Heart right ventricle (tissue), 16 donors: Measurements from ENCODE around the gene FASN. TPM values are rescaled to one million over a fixed set of nuclear protein-coding genes. Genes with fewer than 3 reads are reported as not detected.

Source experiments
- ATAC-seq, 8 donors: fragments of 200-7000 bp; cut with Tn5 transposase; one replicate each; pipeline ENCODE4 v1.9.1; 2020; ENCODE audit warnings: mild to moderate bottlenecking in 8 of 8, moderate library complexity in 8 of 8, moderate number of reproducible peaks in 1 of 8
- DNase-seq, 2 donors: peaks; one replicate each; pipeline ENCODE4 v3.0.0-alpha.2; 2020
- H3K27ac ChIP-seq, 10 donors: fragments of 200-600 bp; sonication (generic) in 2 of 10; one replicate each; pipeline versions ENCODE4 v1.5.0 to v1.8.0; 2020 to 2022; ENCODE audit warnings: mild to moderate bottlenecking in 3 of 10
- H3K27me3 ChIP-seq, 7 donors: fragments of 200-600 bp; one replicate each; pipeline ENCODE4 v1.8.0; 2021 to 2022; ENCODE audit warnings: mild to moderate bottlenecking in 2 of 7
- H3K36me3 ChIP-seq, 9 donors: fragments of 200-600 bp; sonication (generic) in 1 of 9; one replicate each; pipeline versions ENCODE4 v1.5.0 to v1.8.0; 2020 to 2022; ENCODE audit warnings: mild to moderate bottlenecking in 2 of 9
- H3K4me1 ChIP-seq, 9 donors: fragments of 200-600 bp; sonication (generic) in 1 of 9; one replicate each; pipeline versions ENCODE4 v1.5.0 to v1.8.0; 2020 to 2022; ENCODE audit warnings: mild to moderate bottlenecking in 4 of 9
- H3K4me3 ChIP-seq, 10 donors: fragments of 200-600 bp; sonication (generic) in 2 of 10; one replicate each; pipeline versions ENCODE4 v1.5.0 to v1.8.0; 2020 to 2022; ENCODE audit warnings: mild to moderate bottlenecking in 7 of 10, moderate library complexity in 2 of 10
- H3K9me3 ChIP-seq, 11 donors: fragments of 200-600 bp in 10 of 11; sonication (generic) in 2 of 11; one replicate each; pipeline versions ENCODE4 v1.5.0 to v1.8.0; 2013 to 2022; ENCODE audit warnings: mild to moderate bottlenecking in 2 of 11, control low read depth in 1 of 11, moderate library complexity in 1 of 11
- WGBS, 2 donors: extraction: QIAGEN DNeasy Blood & Tissue Kit; methylation state at CpG; one replicate each; pipeline ENCODE4 v1.1.7; 2013; ENCODE audit warnings: inconsistent platforms in 1 of 2; 5-methylcytosine and 5-hydroxymethylcytosine counted together
- intact Hi-C, 10 donors: fragments of 100-400 bp; cut with DNase I; formaldehyde crosslinking; loops; one replicate each; pipeline versions ENCODE4 v1.11.1 to v1.14.2; 2022
- polyA plus RNA-seq, 2 donors: library from polyadenylated mRNA; stranded (reverse); fragments of 200-250 nt; gene quantifications; one replicate each; pipeline ENCODE4 v1.2.3, GENCODE V29; 2013
- total RNA-seq, 10 donors: library from RNA; stranded (reverse); fragmentation: NEBNext Ultra II Directional in 3 of 10; extraction: Animal tissue kit (Norgen Biotek cat#: 25700) in 3 of 10; gene quantifications; one replicate each; pipeline versions ENCODE4 v1.2.1 to v1.2.4, GENCODE V29; 2021 to 2023
- TF ChIP-seq, protein P1 (sequence below), 9 donors: fragments of 200-600 bp; sonication (generic) in 2 of 9; IDR thresholded peaks; one replicate each; pipeline versions ENCODE4 v1.5.0 to v1.8.0; 2021 to 2022; ENCODE audit warnings: antibody characterized with exemption in 9 of 9, mild to moderate bottlenecking in 5 of 9, moderate library complexity in 1 of 9
- donor health status: Arrhythmogenic right ventricular cardiomyopathy.
- donor health status: ischemic (EF 13 %, LVEDD 7.1; RV severe dilation, severe dysfunction).
- donor health status: healthy with polysubstance abuse.
- donor health status: DM: no; HTN: yes; CAD: no.
- donor health status: DM: no; HTN: no; CAD: no.
- donor health status: ischemic (EF 25% LVEDD 6.9; RV normal size, moderate dysfunction).
- donor health status: ischemic (EF 25% LVEDD 5.7; RV mildly dilated, moderate dysfunction).
- donor health status: healthy.
- donor health status: DM: yes; HTN: yes; CAD: no.
- donor health status: Ischemic cardiomyopathy.
- donor health status: ischemic (EF 35%, LVEDD 5.7; RV mildly dilated, moderate dysfunction).
- donor health status: nonischemic (EF 11% LVEDD 7.7; RV severe dilation, severe dysfunction).
- donor health status: DM: yes; HTN: yes; CAD: no.
- donor health status: PGD.
- donor health status: ischemic (EF 29% LVEDD 5.4; RV normal size, mild dysfunction).
- donor health status: nonischemic (EF 23%, LVEDD 6.1; RV moderate dilation, normal function).

FASN gene
- total and polyA plus RNA-seq, 12 donors = 9.0 to 62.4 (median 20.4) TPM

DNA sequence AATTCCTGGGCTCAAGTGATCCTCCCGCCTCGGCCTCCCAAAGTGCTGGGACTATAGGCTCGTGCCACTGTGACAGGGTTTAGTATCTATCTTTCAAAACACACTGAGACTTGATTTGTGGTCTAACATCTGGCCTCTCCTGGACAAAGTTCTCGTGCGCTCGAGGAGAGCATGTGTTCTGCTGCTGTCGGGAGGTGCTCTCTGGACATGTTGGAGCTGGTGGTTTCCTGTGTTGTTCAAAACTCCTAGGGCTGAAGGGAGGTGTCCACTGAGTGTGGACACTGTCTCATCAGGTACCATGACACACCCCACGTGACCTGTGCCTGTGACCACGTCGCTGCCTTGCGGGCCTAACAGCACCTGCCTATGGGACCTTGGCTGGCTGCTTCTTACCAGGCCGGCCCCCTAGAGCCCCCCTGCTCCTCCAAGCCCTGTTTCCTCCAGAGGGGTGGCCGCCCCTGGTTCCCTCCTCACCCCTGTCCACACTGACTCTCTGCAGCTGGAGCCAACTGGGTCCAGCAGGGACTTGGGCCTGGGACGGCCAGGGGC lies 52.0 kb downstream of the FASN start:
- Histone ChIP-seq H3K4me1 (peaks cover 4 to 18% (median 12%) of the 10 kb centered on the region in 9 donors), H3K4me3 (no peak overlapping the region), H3K36me3 (peaks cover 0 to 36% (median 13%) of the 10 kb centered on the region in 9 donors), H3K27me3 (no peaks in the 10 kb centered on the region), H3K27ac (no peak overlapping the region), H3K9me3 (no peaks in the 10 kb centered on the region)
- TF ChIP-seq, protein P1, sequence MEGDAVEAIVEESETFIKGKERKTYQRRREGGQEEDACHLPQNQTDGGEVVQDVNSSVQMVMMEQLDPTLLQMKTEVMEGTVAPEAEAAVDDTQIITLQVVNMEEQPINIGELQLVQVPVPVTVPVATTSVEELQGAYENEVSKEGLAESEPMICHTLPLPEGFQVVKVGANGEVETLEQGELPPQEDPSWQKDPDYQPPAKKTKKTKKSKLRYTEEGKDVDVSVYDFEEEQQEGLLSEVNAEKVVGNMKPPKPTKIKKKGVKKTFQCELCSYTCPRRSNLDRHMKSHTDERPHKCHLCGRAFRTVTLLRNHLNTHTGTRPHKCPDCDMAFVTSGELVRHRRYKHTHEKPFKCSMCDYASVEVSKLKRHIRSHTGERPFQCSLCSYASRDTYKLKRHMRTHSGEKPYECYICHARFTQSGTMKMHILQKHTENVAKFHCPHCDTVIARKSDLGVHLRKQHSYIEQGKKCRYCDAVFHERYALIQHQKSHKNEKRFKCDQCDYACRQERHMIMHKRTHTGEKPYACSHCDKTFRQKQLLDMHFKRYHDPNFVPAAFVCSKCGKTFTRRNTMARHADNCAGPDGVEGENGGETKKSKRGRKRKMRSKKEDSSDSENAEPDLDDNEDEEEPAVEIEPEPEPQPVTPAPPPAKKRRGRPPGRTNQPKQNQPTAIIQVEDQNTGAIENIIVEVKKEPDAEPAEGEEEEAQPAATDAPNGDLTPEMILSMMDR (IDR thresholded peaks at IDR 0.05) = no peak
- no peak for ATAC-seq
- 83% methylated on average over 14 of the region's 14 CpGs for WGBS, 2 donors
- DNase-seq = no peak
- intact Hi-C loops = loop anchor here in 1 of 10 donors (10.0 kb wide), 1 partner anchor 59 kb away; no protein-coding TSS in a partner anchor

- Histone ChIP-seq H3K4me1 (no peaks in the 10 kb centered on the region), H3K27ac (no peak overlapping the region), H3K27me3 (no peaks in the 10 kb centered on the region), H3K36me3 (peaks cover 0 to 19% (median 0%) of the 10 kb centered on the region in 9 donors), H3K9me3 (no peaks in the 10 kb centered on the region), H3K4me3 (no peak overlapping the region)
- no peak for DNase-seq
- TF ChIP-seq, protein P1 (IDR thresholded peaks at IDR 0.05) = no peak
- 52 to 63% methylated on average over 16 of the region's 16 CpGs for WGBS, 2 donors
- intact Hi-C loops = loop anchor here in 1 of 10 donors (10.0 kb wide), 1 partner anchor 61 kb away; no protein-coding TSS in a partner anchor
- no peak for ATAC-seq
Measured at GRCh38 chr17:82043507-82043906, 54.5 kb downstream of the FASN start.

GRCh38 chr17:82042649-82043048 lies 55.4 kb downstream of the FASN start:
- no peaks in the 10 kb centered on the region for H3K9me3 ChIP-seq
- H3K27ac ChIP-seq = no peak overlapping the region
- no peak for DNase-seq
- TF ChIP-seq, protein P1 (IDR thresholded peaks at IDR 0.05) = no peak
- H3K4me1 ChIP-seq = peaks cover 0 to 7% (median 5%) of the 10 kb centered on the region in 9 donors
- H3K36me3 ChIP-seq = peaks cover 0 to 11% (median 0%) of the 10 kb centered on the region in 9 donors
- intact Hi-C loops = loop anchor here in 1 of 10 donors (10.0 kb wide), 1 partner anchor 62 kb away; no protein-coding TSS in a partner anchor
- H3K27me3 ChIP-seq = no peaks in the 10 kb centered on the region
- ATAC-seq = no peak
- WGBS, 2 donors = 88 to 89% methylated on average over 9 of the region's 9 CpGs
- H3K4me3 ChIP-seq = no peak overlapping the region

- intact Hi-C loops = loop anchor here in 1 of 10 donors (10.0 kb wide), 1 partner anchor 64 kb away; no protein-coding TSS in a partner anchor
- WGBS, 2 donors = 86 to 88% methylated on average over 17 of the region's 17 CpGs
- no peak for ATAC-seq
Measured at GRCh38 chr17:82041144-82041814, 56.8 kb downstream of the FASN start.

More at GRCh38 chr17:82041144-82041814, 56.8 kb downstream of the FASN start:
- DNase-seq = no peak
- Histone ChIP-seq H3K9me3 (no peaks in the 10 kb centered on the region), H3K36me3 (no peaks in the 10 kb centered on the region), H3K4me1 (peaks cover 4 to 17% (median 13%) of the 10 kb centered on the region in 9 donors), H3K27ac (no peak overlapping the region), H3K4me3 (no peak overlapping the region), H3K27me3 (no peaks in the 10 kb centered on the region)
- TF ChIP-seq, protein P1 (IDR thresholded peaks at IDR 0.05) = no peak
